GM12878 (cell line): ENCODE results near the gene VPS16. TPM values are rescaled to one million over a fixed set of nuclear protein-coding genes. Genes with fewer than 3 reads are reported as not detected.

Experiments used
- ATAC-seq: fragments of 200-7000 bp; cut with Tn5 transposase; 3 replicates; pipeline ENCODE4 v1.9.1; 2020; ENCODE audit warnings: mild to moderate bottlenecking, moderate library complexity
- BruUV-seq: library from RNA; stranded (reverse); fragments of 400-500 nt; replicated peaks from 2 replicates; lab custom pipeline; 2021; lab: Mats Ljungman, UMichigan
- CTCF ChIA-PET: fragments of 300-600 bp; sonication (Branson Sonifier 250); formaldehyde crosslinking; extraction: SDS; loops from one replicate; lab custom pipeline; 2021; ENCODE audit warnings: inconsistent platforms; lab: Yijun Ruan, JAX
- POLR2A ChIA-PET: fragments of 350-600 bp; formaldehyde crosslinking; extraction: SDS; loops from one replicate; lab custom pipeline; 2021; ENCODE audit warnings: inconsistent platforms; lab: Charles Lee
- RAD21 ChIA-PET: fragments of 300-600 bp; sonication (Branson Sonifier 250); formaldehyde crosslinking; loops from one replicate; lab custom pipeline; 2023; ENCODE audit warnings: antibody characterized with exemption; ENCODE audit not compliant: unreplicated experiment; lab: Charles Lee
- SMC1A ChIA-PET: fragments of 300-600 bp; sonication (Branson Sonifier 250); formaldehyde crosslinking; loops from one replicate; lab custom pipeline; 2023; ENCODE audit not compliant: unreplicated experiment, uncharacterized antibody; lab: Charles Lee
- DNase-seq: peaks from one replicate; pipeline ENCODE4 v3.0.0-alpha.2; 2011; ENCODE audit warnings: low read depth, low spot score
- FAIRE-seq: peaks from 3 replicates; lab custom pipeline; 2011; peaks lifted over from hg19 to GRCh38; lab: Jason Lieb, UNC
- H2AFZ ChIP-seq: 2 replicates; pipeline ENCODE4 v1.6.0; 2011; ENCODE audit warnings: low read depth, low read length, control low read depth; ENCODE audit not compliant: control insufficient read depth
- H3K27ac ChIP-seq: 2 replicates; pipeline ENCODE4 v1.5.1; 2011; ENCODE audit warnings: control low read depth; ENCODE audit not compliant: control insufficient read depth, insufficient read depth
- H3K27me3 ChIP-seq, 2 experiments: replicated peaks in 1 of 2; 2 replicates each; pipeline versions ENCODE4 v1.6.0 to v1.6.1; 2011; ENCODE audit warnings: low read length in 1 of 2; ENCODE audit not compliant: control insufficient read depth in 2 of 2, insufficient read depth in 2 of 2
- H3K36me3 ChIP-seq, 2 experiments: 2 replicates each; pipeline ENCODE4 v1.5.1; 2011; ENCODE audit warnings: low read length in 1 of 2; ENCODE audit not compliant: control insufficient read depth in 2 of 2, insufficient read depth in 2 of 2
- H3K4me1 ChIP-seq: 2 replicates; pipeline ENCODE4 v1.6.1; 2011; ENCODE audit warnings: mild to moderate bottlenecking, low read length, moderate library complexity, mixed read lengths; ENCODE audit not compliant: control insufficient read depth, insufficient read depth
- H3K4me2 ChIP-seq: 2 replicates; pipeline ENCODE4 v1.6.0; 2011; ENCODE audit warnings: control low read depth; ENCODE audit not compliant: control insufficient read depth, insufficient read depth
- H3K4me3 ChIP-seq: fragments of 200-600 bp; sonication (generic); 2 replicates; pipeline ENCODE4 v1.5.1; 2016
- H3K79me2 ChIP-seq: 2 replicates; pipeline ENCODE4 v1.6.0; 2011; ENCODE audit warnings: low read length; ENCODE audit not compliant: control insufficient read depth, insufficient read depth
- H3K9ac ChIP-seq: 2 replicates; pipeline ENCODE4 v1.8.0; 2011; ENCODE audit warnings: low read length, control low read depth, mixed read lengths; ENCODE audit not compliant: control insufficient read depth, insufficient read depth
- H3K9me3 ChIP-seq: replicated peaks from 3 replicates; pipeline ENCODE4 v1.5.1; 2011; ENCODE audit warnings: mild to moderate bottlenecking, low read length; ENCODE audit not compliant: control insufficient read depth, insufficient read depth
- H4K20me1 ChIP-seq: 2 replicates; pipeline ENCODE4 v1.6.0; 2011; ENCODE audit not compliant: control insufficient read depth, insufficient read depth
- BCL3 ChIP-seq: IDR thresholded peaks from 2 replicates; pipeline ENCODE4 v1.6.1; 2011; ENCODE audit warnings: borderline replicate concordance, low read depth, mild to moderate bottlenecking, moderate library complexity, low read length; ENCODE audit not compliant: insufficient read depth, poor library complexity, severe bottlenecking
- MEF2A ChIP-seq: IDR thresholded peaks from 2 replicates; pipeline ENCODE4 v1.6.1; 2011; ENCODE audit warnings: low read depth, mild to moderate bottlenecking, low read length, moderate library complexity; ENCODE audit not compliant: insufficient read depth
- SMARCA5 ChIP-seq: fragments of 450-650 bp; IDR thresholded peaks from 2 replicates; pipeline ENCODE4 v1.6.1; 2017; ENCODE audit warnings: mild to moderate bottlenecking
- WRNIP1 ChIP-seq: IDR thresholded peaks from 2 replicates; pipeline ENCODE4 v1.6.1; 2011; ENCODE audit warnings: low read depth, low read length, improper control_type of control experiment, borderline replicate concordance
- WGBS: methylation state at CpG from one replicate; pipeline ENCODE4 v1.1.6; 2016; ENCODE audit warnings: low lambda C conversion rate; ENCODE audit not compliant: insufficient replicate concordance, insufficient coverage; ENCODE audit errors: missing lambda C conversion rate; 5-methylcytosine and 5-hydroxymethylcytosine counted together
- in situ Hi-C: fragments of 300-500 bp; cut with MboI; formaldehyde crosslinking; loops from 9 replicates; pipeline ENCODE4 v1.14.3; 2018; ENCODE audit warnings: mixed read lengths
- intact Hi-C: fragments of 100-400 bp; cut with micrococcal nuclease; formaldehyde crosslinking; loops from one replicate; pipeline ENCODE4 v1.14.2; 2022; ENCODE audit not compliant: unreplicated experiment
- polyA plus RNA-seq, 11 experiments: library from polyadenylated mRNA; depleted of rRNA in 4 of 11; unstranded in 6 of 11; stranded (reverse) in 5 of 11; fragments of >200 nt; fragmentation: Nextera tagmentation in 4 of 11; fragmentation: Illumina TruSeq in 1 of 11; extraction: Ambion mirVana in 4 of 11; extraction: Trizol in 1 of 11; gene quantifications; 1 replicate in 1 of 11; 2 replicates in 10 of 11; pipeline versions ENCODE4 v1.2.1 to v1.2.3, GENCODE V29; 2011 to 2016; ENCODE audit warnings: inconsistent platforms in 2 of 11, missing spikeins in 2 of 11, low read depth in 1 of 11
- total RNA-seq, 4 experiments: library from RNA; depleted of rRNA in 3 of 4; stranded (reverse); fragments of >200 nt in 3 of 4; fragmentation: Illumina TruSeq in 1 of 4; extraction: Trizol in 1 of 4; gene quantifications; 2 replicates each; pipeline versions ENCODE4 v1.2.1 to v1.2.3, GENCODE V29; 2013 to 2021

Gene VPS16
- total and polyA plus RNA-seq, 10 of the 15 experiments (the other 5 are each of a cell fraction or from before 2014, with no cell fraction given): 8.4 to 37.5 (median 26.4) TPM

DNA sequence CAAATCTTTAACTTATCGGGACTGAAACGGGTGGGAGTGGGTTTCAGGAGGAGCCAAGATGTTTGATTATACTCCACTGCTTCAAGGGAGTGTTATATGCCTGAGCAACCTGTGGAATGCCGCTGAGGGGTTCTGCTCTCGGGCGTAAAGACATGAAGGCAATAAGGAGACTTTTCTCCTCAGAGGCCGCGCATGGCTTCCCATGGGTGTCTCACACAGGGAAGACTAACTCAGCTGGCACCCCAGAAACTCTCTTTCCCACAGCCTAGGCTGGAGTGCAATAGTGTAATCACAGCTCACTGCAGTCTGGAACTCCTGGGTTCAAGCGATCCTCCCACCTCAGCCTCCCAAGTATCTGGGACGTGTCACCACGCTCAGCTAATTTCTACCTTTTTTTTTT, 30.9 kb upstream of the VPS16 start (continued):
- no peak for TF ChIP-seq BCL3

DNA sequence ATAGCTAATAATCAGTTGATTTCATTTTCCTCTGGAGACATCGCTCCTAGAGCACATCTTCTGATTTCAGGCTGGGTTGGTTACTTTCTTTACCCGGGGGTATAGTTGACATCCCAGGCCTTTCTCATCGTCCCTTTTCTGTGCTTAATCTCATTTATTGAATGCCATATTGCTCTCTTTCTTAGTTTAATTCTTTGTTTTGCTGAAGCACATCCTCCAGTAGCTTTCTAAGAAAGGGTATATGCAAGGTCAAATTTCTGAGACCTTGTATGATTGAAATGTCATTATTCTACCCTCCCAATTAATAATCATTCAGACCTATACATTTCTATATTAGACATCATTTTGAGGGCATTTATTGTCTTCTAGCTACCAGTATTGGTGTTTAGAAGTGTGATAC, 28.4 kb upstream of the VPS16 start:
- ChIA-PET CTCF (interaction anchor here (0.6 to 0.8 kb wide), 2 partner anchors 36 to 39 kb away, joined by 3 to 4 read pairs; no protein-coding TSS in a partner anchor), POLR2A (interaction anchor here (0.7 kb wide), 1 partner anchor 32 kb away, joined by 7 read pairs; no protein-coding TSS in a partner anchor), SMC1A (interaction anchor here (1.1 to 1.2 kb wide), 2 partner anchors 10 to 189 kb away, joined by 3 to 4 read pairs; no protein-coding TSS in a partner anchor), RAD21 (no interaction called here)
- intact Hi-C loops (no loop called here), in situ Hi-C loops (no loop called here)
- no peak for FAIRE-seq
- TF ChIP-seq WRNIP1 (no peak), SMARCA5 (no peak), MEF2A (no peak)
- Histone ChIP-seq H2AFZ (no peak overlapping the region), H3K79me2 (no peaks in the 10 kb centered on the region), H3K36me3 (no peaks in the 10 kb centered on the region), H3K27me3 (no peaks in the 10 kb centered on the region; a peak in 1 of 4 replicates), H3K4me2 (no peak overlapping the region), H3K27ac (no peak overlapping the region), H3K4me3 (no peak overlapping the region), H3K9me3 (no peaks in the 10 kb centered on the region; the same call in 2 of the 3 replicates), H4K20me1 (no peaks in the 10 kb centered on the region), H3K9ac (no peak overlapping the region), H3K4me1 (no peaks in the 10 kb centered on the region)
- DNase-seq: no peak
- ATAC-seq: no peak
- WGBS: 29% methylated on average over 3 of the region's 3 CpGs
- no TSS peak for BruUV-seq
